Renal cortical epithelial cell (primary cell): Measurements from ENCODE around the gene APOC1. TPM values are rescaled to one million over a fixed set of nuclear protein-coding genes. Genes with fewer than 3 reads are reported as not detected.
"Not testable (repeated sequence)": the region's sequence is repeated elsewhere in the genome, so short reads cannot be mapped to it uniquely, and the experiment has no call there.

Source experiments
- DNase-seq: peaks from one replicate; pipeline ENCODE4 v3.0.0-alpha.2; 2011; ENCODE audit warnings: low read depth
- total RNA-seq: library from RNA; depleted of rRNA; stranded (reverse); fragments of >200 nt; gene quantifications from 2 replicates; pipeline ENCODE4 v1.2.3, GENCODE V29; 2014

The APOC1 gene
- total RNA-seq, 1 donor from 2014 or later: 0.20 TPM

GRCh38 chr19:44889830-44890365, 24.5 kb upstream of the APOC1 start:
- no peak for DNase-seq

DNA sequence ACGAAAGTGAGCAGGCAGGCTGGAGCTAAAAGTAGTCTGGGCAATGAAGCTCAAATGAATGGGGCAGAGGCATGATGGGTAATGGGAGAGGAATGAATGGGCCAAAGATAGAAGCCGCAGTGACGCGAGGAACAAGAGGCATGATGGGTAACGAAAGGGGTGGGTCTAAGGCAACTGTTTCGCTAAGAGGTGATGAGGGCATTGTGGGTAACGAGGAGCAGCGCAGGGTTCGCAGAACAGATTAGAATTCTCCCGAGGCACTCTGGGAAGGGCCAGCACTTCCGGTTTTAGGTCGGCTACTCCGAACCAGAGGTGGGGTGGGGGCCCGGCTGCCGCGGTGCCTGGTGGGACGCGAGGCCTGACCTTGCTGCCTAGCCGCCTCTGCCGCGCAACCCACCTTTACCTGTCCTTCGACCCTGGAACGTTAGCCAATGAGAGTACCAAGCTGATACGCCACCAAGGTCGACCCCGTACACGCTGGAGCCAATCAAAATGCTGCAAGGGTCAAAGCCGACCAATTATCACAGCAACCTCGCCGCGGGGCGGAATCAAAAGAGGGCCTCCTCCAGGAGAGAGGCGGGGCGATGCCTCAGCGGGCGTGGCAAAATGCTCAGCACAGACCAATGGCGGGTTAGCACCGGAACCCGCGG, 23.9 kb upstream of the APOC1 start:
- peak; percentile 99 for DNase-seq

GRCh38 chr19:44891016-44891882, 23.2 kb upstream of the APOC1 start, which contains the start of gene TOMM40:
Gene TOMM40, plus strand, starts transcription at chr19:44891254. Its CDS starts 162 bp downstream, at chr19:44891416.
- DNase-seq: peak; percentile 99

DNA sequence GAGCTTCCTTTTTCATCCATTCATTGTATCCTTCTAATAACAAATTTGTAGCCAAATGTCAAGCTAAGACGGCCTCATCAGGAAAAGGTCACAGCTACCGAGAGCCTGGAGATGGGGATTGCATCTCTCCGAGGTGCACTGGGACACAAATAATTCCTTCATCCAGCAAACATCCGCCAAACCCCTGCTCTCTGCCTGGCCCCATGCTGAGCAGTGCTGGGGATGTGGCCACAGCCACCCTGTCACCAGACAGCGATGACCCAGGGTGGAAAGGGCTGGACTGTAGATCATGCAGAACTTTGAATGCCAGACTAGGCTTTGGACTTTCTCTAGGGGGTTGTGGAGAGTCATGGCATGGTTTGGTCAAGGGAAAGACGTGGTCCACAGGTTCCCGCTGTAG, 21.5 kb upstream of the APOC1 start:
- no peak for DNase-seq

GRCh38 chr19:44893332-44894051, 20.9 kb upstream of the APOC1 start:
- no peak for DNase-seq

DNA sequence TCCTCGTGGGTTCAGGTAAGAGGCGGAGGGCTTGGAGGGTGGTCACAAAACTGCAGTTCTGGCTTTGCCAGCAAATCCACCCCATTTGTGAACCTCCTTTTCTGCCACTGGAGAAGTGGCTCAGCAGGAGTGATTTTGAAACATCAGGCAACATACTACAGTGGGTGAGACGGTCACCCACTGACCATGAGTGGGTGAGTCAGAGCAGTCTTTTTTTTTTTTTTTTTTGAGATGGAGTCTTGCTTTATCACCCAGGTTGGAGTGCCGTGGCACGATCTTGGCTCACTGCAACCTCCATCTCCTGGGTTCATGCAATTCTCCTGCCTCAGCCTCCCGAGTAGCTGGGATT, 20.4 kb upstream of the APOC1 start:
- no peak for DNase-seq

DNA sequence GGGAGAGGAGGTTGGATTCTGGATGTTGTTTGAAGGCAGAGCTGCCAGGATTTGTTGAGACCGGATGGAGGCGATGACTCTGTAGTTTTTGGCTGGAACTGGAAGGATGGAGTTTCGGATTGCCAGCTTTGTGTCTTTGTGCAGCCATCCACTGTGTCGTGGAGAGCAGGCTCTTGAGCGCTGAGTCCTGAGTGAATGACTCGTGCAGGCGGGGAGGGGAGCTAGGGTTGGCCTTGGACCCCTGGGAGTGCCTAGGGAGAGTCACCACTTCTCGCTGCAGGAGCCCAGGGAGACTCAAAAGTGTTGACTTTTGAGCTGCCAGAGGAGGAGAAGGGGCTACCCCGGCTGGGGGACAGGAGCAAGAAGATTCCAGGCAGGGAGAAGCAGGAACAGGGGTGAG, 19.5 kb upstream of the APOC1 start:
- DNase-seq: no peak

DNA sequence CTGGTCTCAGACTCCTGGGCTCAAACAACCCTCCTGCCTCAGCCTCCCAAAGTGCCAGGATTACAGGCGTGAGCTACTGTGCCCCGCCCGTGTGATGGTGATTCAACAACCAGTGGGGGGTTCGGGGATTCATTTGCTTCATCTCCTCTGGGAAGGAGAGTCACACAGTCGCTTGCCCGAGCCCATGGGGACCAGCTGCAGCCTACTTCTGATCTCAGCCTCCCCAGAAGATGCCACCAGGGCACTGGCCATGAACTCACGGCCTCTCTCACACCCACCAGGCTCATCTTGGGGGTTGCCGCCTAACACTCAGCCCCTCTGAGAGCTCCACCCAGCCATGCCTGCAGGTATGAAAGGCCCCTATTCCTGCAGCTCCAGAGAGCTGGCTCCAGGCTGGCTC, 16.6 kb upstream of the APOC1 start:
- DNase-seq: no peak

- DNase-seq: no peak
Measured at GRCh38 chr19:44900328-44901244, 13.8 kb upstream of the APOC1 start.

DNA sequence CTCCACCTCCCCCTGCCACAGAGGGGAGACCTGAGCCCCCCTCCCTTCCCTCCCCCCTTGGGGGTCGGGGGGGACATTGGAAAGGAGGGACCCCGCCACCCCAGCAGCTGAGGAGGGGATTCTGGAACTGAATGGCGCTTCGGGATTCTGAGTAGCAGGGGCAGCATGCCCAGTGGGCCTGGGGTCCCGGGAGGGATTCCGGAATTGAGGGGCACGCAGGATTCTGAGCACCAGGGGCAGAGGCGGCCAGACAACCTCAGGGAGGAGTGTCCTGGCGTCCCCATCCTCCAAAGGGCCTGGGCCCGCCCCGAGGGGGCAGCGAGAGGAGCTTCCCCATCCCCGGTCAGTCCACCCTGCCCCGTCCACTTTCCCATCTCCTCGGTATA, 11.2 kb upstream of the APOC1 start:
- no peak for DNase-seq

DNA sequence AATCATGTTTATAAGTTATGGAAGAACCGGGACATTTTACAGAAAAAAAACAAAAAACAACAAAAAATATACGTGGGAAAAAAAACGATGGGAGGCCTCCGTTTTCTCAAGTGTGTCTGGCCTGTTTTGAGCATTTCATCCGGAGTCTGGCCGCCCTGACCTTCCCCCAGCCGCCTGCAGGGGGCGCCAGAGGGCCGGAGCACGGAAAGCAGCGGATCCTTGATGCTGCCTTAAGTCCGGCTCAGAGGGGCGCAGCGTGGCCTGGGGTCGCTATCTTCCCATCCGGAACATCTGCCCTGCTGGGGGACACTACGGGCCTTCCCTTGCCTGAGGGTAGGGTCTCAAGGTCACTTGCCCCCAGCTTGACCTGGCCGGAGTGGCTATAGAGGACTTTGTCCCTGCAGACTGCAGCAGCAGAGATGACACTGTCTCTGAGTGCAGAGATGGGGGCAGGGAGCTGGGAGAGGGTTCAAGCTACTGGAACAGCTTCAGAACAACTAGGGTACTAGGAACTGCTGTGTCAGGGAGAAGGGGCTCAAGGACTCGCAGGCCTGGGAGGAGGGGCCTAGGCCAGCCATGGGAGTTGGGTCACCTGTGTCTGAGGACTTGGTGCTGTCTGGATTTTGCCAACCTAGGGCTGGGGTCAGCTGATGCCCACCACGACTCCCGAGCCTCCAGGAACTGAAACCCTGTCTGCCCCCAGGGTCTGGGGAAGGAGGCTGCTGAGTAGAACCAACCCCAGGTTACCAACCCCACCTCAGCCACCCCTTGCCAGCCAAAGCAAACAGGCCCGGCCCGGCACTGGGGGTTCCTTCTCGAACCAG, 10.6 kb upstream of the APOC1 start:
- no peak for DNase-seq

- DNase-seq: no peak
Measured at GRCh38 chr19:44904426-44904994, 9.9 kb upstream of the APOC1 start.

- no peak for DNase-seq
Measured at GRCh38 chr19:44905437-44906160, 8.8 kb upstream of the APOC1 start, which contains the start of gene APOE. Gene APOE, plus strand, starts transcription at chr19:44905796. Its CDS starts 829 bp downstream, at chr19:44906625.

DNA sequence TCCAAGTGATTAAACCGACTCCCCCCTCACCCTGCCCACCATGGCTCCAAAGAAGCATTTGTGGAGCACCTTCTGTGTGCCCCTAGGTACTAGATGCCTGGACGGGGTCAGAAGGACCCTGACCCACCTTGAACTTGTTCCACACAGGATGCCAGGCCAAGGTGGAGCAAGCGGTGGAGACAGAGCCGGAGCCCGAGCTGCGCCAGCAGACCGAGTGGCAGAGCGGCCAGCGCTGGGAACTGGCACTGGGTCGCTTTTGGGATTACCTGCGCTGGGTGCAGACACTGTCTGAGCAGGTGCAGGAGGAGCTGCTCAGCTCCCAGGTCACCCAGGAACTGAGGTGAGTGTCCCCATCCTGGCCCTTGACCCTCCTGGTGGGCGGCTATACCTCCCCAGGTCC, 6.8 kb upstream of the APOC1 start:
- DNase-seq: no peak

DNA sequence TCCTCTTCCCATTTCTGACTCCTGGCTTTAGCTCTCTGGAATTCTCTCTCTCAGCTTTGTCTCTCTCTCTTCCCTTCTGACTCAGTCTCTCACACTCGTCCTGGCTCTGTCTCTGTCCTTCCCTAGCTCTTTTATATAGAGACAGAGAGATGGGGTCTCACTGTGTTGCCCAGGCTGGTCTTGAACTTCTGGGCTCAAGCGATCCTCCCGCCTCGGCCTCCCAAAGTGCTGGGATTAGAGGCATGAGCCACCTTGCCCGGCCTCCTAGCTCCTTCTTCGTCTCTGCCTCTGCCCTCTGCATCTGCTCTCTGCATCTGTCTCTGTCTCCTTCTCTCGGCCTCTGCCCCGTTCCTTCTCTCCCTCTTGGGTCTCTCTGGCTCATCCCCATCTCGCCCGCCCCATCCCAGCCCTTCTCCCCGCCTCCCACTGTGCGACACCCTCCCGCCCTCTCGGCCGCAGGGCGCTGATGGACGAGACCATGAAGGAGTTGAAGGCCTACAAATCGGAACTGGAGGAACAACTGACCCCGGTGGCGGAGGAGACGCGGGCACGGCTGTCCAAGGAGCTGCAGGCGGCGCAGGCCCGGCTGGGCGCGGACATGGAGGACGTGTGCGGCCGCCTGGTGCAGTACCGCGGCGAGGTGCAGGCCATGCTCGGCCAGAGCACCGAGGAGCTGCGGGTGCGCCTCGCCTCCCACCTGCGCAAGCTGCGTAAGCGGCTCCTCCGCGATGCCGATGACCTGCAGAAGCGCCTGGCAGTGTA, 6.2 kb upstream of the APOC1 start:
- no peak for DNase-seq

- no peak for DNase-seq
Measured at GRCh38 chr19:44908836-44909261, 5.6 kb upstream of the APOC1 start.

- DNase-seq: no peak
Measured at GRCh38 chr19:44909775-44910174, 4.6 kb upstream of the APOC1 start.

DNA sequence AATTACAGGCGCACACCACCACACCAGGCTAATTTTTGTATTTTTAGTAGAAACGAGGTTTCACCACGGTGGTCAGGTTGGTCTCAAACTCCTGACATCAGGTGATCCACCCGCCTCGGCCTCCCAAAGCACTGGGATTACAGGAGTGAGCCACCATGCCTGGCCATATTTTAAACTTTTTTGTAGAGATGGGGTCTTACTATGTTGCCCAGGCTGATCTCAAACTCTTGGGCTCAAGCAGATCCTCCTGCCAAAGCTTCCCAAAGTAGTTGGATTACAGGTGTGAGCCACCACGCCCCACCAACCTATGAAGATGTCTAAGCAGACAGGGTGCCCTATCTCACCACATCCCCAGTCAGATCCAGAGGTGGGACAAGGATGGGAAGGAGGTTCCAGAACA, 2.5 kb upstream of the APOC1 start:
- not testable (repeated sequence) for DNase-seq
